ENCODE results near the gene GFY.
"Not testable (repeated sequence)": the region's sequence is repeated elsewhere in the genome, so short reads cannot be mapped to it uniquely, and the experiment has no call there.

Gene GFY

GRCh38 chr19:49440439-49441209 lies 15.4 kb downstream of the GFY start:
- H3K4me3 ChIP-seq (ENCODE audit: low read depth, low read length) = no peak overlapping the region
- TF ChIP-seq, protein P1, sequence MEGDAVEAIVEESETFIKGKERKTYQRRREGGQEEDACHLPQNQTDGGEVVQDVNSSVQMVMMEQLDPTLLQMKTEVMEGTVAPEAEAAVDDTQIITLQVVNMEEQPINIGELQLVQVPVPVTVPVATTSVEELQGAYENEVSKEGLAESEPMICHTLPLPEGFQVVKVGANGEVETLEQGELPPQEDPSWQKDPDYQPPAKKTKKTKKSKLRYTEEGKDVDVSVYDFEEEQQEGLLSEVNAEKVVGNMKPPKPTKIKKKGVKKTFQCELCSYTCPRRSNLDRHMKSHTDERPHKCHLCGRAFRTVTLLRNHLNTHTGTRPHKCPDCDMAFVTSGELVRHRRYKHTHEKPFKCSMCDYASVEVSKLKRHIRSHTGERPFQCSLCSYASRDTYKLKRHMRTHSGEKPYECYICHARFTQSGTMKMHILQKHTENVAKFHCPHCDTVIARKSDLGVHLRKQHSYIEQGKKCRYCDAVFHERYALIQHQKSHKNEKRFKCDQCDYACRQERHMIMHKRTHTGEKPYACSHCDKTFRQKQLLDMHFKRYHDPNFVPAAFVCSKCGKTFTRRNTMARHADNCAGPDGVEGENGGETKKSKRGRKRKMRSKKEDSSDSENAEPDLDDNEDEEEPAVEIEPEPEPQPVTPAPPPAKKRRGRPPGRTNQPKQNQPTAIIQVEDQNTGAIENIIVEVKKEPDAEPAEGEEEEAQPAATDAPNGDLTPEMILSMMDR (IDR thresholded peaks at IDR 0.05; ENCODE audit: insufficient read depth, low read depth, low read length, missing control alignments) = no peak
- DNase-seq (ENCODE audit: low read depth) = no peak

DNA sequence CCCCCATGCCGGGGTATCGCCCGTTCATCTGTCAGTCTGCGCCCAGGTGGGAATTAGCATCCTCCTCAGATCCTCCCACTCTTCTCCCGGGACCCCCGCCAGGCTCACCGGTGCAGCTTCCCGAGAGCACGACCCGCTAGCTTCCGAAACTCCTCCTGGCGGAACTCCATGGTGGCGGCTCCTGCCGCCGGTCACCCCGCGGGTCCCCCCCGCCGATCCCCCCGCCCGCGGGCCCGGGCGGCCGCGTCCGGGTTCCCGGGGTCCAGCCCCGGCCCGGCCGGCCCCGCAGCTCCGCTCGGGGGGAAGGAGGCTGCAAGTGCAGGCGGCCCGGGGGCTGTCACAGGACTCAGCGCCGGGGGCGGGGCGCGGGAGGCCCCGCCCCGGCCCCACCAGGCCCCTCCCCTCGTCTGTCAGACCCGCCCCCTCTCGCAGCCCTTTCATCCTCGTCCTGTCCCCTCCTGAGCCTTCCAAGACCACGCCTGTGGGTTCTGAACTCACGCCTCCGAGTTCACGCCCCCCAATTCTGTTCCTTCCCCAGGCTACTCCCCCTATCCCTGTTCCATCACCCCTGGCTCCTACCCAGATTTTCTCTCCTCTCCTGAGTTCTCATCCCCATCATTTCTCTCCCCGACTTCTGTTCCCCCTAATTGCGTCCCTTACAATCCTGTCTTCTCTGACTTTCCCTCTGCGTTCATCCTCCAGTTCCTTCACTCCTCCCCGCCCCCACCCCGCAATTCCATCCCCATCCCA lies 16.2 kb downstream of the GFY start, which contains the start of gene SLC17A7:
TSS of gene SLC17A7 (minus strand) at position 318 of the 750 bp plus-strand sequence. CDS start at position 170, 148 bp downstream.
- TF ChIP-seq, protein P1 (IDR thresholded peaks at IDR 0.05; ENCODE audit: insufficient read depth, low read depth, low read length, missing control alignments) = no peak
- DNase-seq (ENCODE audit: low read depth) = peak; percentile 34
- H3K4me3 ChIP-seq (ENCODE audit: low read depth, low read length) = no peak within 1 kb of the TSS; the same call in 1 of the 2 replicates

DNA sequence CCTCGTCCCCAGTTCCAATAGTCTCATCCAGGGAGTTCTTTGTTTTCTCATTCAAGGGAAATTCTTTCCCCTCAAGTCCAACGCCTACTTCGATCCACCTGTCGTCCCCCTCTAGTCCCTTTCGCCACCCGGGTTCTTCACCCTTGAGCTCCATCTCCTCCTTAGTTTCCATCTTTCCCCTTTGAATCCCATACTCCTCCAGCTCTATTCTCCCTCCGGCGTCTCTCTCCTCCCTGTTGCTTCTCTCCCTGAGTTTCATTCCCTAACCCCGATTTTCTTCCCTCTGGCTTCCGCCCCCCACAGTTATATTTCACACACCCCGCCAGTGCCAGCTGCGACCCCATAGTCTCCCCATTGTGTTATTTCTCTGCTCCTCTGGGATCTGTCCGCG lies 16.8 kb downstream of the GFY start:
- TF ChIP-seq, protein P1 (IDR thresholded peaks at IDR 0.05; ENCODE audit: insufficient read depth, low read depth, low read length, missing control alignments) = no peak
- DNase-seq (ENCODE audit: low read depth) = no peak
- no peak overlapping the region for H3K4me3 ChIP-seq (ENCODE audit: low read depth, low read length)

DNA sequence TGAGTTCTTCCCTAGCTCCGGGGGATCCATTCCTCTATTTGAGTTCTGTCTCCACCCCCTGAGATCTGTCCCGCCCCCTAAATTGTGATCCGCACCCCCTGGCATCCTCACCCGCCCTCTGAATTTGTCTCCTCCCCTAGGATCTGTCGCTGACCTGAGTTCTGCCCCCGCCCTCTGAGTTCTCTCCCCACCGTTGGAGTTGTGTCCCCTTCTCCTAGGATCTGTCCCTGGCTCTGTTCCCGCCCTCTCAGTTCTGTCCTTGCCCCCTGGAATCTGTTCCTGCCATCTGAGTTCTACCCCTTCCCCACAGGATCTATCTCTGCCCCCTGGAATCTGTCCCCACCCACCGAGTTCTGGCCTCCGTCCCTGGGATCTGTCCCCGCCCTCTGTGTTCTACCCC lies 17.2 kb downstream of the GFY start:
- DNase-seq (ENCODE audit: low read depth) = no peak
- H3K4me3 ChIP-seq (ENCODE audit: low read depth, low read length) = peak overlapping the region; percentile 57
- TF ChIP-seq, protein P1 (IDR thresholded peaks at IDR 0.05; ENCODE audit: insufficient read depth, low read depth, low read length, missing control alignments) = no peak

DNA sequence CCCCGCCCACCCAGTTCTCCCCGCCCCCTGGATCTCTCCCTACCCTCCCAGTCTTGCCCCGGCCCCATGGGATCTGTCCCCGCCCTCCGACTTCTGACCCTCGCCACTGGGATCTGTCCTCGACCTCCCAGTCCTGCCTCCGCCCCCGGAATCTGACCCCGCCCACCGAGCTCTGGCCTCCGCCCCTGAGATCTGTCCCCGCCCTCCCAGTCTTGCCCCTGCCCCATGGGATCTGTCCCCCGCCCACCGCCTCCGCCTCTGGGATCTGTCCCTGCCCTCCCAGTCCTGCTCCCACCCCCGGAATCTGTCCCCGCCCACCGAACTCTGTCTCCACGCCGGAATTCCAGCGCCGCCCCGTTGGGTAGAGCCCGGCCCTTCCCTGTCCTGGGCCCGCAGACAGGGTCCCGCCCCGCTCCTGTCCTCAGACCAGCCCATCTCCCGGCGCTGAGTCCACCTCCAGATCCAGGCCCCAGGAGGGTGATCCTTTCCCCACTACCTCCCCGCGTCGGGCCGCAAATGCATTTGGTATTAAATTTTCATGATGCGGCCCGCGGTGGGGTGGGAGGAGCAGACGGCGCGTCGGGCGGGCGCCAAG lies 17.7 kb downstream of the GFY start:
- peak; percentile 75 for DNase-seq (ENCODE audit: low read depth)
- H3K4me3 ChIP-seq (ENCODE audit: low read depth, low read length) = peak overlapping the region; percentile 57
- TF ChIP-seq, protein P1 (IDR thresholded peaks at IDR 0.05; ENCODE audit: insufficient read depth, low read depth, low read length, missing control alignments) = no peak

DNA sequence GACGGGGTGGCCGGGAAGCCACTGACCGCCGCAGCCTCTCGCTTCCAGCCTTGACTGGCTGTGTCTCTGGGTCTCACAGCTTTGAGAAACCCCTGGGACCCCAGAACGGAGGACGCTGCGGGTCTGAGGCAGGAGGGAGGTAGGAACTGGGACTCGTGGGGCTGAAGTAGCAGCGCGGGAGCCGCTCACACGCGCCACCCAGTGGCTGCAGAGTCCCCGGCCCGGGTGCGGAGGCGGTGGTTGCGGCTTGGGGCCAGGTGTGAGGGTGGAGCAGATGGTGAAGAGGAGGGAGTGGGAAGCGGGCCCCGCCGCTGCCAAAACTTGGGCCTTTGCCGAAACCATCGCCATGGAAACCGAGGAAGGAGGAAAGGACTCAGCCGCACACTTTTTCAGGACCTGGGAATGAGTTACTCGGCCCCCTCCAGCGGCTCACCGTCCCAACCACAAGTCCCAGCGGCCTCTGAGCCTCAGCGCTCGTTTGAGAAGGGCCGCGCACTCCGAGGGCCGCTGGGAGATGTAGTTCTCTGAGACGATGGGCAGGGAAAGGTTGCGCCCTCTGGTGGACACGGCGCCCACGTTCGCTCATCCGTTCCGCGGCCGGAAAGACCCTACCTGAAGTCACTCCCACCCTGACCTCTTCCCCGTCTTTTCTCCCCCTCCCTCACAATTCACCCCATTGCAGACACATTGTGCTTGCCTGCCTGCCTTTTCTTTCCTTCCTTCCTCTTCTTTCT lies 18.3 kb downstream of the GFY start:
- peak overlapping the region; percentile 57 for H3K4me3 ChIP-seq (ENCODE audit: low read depth, low read length)
- DNase-seq (ENCODE audit: low read depth) = peak; percentile 97
- TF ChIP-seq, protein P1 (IDR thresholded peaks at IDR 0.05; ENCODE audit: insufficient read depth, low read depth, low read length, missing control alignments) = peak; percentile 96

DNA sequence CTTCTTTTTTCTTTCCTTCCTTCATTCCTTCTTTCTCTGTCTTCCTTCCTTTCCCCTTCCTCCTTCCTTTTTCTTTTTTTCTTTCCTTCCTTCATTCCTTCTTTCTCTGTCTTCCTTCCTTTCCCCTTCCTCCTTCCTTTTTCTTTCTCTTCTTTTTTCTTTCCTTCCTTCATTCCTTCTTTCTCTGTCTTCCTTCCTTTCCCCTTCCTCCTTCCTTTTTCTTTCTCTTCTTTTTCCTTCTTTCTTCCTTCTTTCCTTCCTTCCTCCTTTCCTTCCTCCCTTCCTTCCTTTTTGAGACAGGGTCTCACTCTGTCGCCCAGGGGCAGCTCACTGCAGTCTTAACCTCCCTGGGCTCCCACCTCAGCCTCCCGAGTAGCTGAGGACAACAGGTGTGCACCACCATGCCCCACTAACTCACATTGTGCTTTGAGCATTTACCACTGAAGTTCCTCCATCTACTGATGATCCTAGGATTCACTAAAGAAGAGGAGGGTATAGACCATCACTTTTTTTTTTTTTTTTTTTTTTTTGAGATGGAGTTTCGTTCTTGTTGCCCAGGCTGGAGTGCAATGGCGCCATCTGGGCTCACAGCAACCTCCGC lies 19.0 kb downstream of the GFY start:
- DNase-seq (ENCODE audit: low read depth); H3K4me3 ChIP-seq (ENCODE audit: low read depth, low read length): not testable (repeated sequence)

Data from GM12865 (cell line).